ENCODE results near the gene ZIC4.

ZIC4 gene

DNA sequence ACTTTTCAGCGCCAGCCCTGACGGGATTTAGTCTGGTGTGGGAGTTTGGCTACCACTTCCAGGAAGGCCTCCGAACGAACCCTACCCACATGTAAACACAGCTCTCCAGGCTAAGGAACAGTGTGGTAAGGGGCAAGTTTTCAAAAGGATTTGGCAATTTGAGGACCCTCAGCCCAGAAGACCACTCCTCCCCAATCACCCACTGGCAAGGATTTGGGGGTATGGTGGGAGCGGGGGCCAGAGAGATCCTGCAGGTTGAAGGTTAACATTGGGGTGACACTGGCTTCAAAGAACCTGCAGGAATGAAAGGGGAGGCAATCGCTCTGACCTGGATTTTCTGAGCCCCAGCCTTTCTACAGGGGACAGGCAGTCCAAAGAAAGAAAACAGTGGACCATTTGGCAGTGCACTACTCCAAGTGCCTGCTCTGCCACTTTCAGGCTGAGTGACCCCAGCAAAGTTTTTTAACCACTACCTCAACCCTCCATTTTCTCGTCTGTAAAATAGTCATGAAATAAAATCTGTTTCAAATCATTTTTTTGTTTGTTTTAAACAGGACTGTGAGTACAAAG lies 34.5 kb downstream of the ZIC4 start:
- DNase-seq (ENCODE audit: low read depth in 1 of 2, low spot score in 1 of 2), result no peak

DNA sequence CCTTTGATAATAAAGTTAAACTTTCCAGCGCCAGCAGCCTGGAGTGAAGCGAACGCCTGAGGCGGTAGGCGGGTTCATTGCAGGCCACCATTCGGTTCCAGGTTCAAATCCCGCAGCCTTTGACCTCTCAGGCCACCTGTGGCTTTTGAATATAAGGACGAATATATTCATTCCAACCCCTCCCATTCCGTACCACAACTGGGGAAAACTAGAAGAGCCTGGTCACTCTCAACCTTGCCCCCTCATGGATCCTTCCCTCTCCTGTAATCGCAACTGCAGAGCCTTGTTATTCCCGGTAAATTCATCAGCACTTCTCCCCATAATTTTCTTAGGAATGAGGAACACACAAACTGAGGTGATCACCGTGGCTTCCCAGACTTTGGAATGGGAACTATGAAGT lies 35.2 kb downstream of the ZIC4 start:
- DNase-seq (ENCODE audit: low read depth in 1 of 2, low spot score in 1 of 2), result no peak

DNA sequence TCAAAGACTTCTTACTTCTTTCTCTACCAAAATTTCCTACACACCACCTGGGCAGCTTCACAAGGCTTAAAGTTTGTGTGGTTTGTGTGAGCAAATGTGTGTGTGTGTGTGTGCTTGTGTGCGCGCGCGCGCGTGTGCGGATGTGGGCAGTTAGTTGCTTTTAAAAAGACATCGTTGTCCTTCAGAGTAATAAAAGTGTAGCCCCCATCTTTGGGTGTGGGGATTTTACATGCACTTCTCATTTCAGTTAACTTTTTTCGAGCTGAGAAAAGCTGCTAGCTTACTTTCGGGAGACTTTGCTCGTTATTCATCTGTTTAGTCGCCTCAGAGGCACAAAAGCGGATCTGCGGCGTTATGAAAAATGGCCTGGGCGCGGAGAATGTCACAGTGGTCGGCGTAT lies 36.0 kb downstream of the ZIC4 start:
- no peak for DNase-seq (ENCODE audit: low read depth in 1 of 2, low spot score in 1 of 2)

DNA sequence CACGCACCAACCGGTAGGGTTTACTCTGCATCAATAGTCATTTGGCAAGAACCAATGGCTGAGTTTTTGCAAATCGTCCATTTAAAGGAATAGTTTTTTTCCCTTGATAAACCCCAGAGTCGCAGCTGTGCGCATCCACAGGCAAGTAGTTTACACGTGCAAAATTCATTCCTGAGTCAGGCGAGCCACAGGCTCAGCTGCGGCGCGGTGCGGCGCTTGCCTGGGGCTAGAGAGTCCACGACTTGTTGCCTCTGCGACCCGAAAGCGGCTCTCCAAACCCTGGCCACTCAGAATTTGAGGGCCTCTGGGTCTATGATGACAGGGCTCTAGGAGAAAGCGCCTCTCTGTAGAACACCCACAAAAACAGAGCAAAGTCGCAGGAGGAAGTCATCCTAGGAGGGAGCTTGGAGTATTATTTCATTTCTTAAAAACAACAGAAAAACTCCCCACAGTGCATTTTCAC lies 36.7 kb downstream of the ZIC4 start:
- no peak for DNase-seq (ENCODE audit: low read depth in 1 of 2, low spot score in 1 of 2)

GRCh38 chr3:147369231-147369630 lies 37.1 kb downstream of the ZIC4 start:
- no peak for DNase-seq (ENCODE audit: low read depth in 1 of 2, low spot score in 1 of 2)

GRCh38 chr3:147368561-147369221 lies 37.7 kb downstream of the ZIC4 start:
- DNase-seq (ENCODE audit: low read depth in 1 of 2, low spot score in 1 of 2), result no peak

DNA sequence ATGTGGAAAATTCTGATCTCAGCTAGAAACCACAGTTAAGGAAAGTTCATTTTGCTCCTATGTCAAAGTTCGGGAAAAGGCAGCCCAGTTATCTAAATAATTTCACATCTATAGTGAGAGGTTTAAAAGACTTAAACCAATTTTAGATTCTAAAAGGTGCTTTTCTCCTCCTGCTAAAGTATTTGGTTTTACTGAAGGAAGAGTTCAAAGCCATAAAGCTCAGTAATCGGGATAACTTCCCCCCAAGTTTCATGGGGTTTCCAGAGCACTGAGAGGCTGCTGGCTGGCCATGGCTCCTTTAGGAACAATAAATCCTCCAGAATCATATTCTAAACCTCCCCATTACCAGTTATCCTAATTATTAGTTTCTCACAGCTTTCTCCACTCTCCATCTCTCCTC lies 38.2 kb downstream of the ZIC4 start:
- DNase-seq (ENCODE audit: low read depth in 1 of 2, low spot score in 1 of 2), result no peak

- DNase-seq (ENCODE audit: low read depth in 1 of 2, low spot score in 1 of 2), result no peak
Measured at GRCh38 chr3:147367676-147368075, 38.7 kb downstream of the ZIC4 start.

- DNase-seq (ENCODE audit: low read depth in 1 of 2, low spot score in 1 of 2), result no peak
Measured at GRCh38 chr3:147365196-147366115, 40.9 kb downstream of the ZIC4 start.

- no peak for DNase-seq (ENCODE audit: low read depth in 1 of 2, low spot score in 1 of 2)
Measured at GRCh38 chr3:147364771-147365170, 41.6 kb downstream of the ZIC4 start.

GRCh38 chr3:147361454-147362420 lies 44.6 kb downstream of the ZIC4 start:
- no peak for DNase-seq (ENCODE audit: low read depth in 1 of 2, low spot score in 1 of 2)

- no peak for DNase-seq (ENCODE audit: low read depth in 1 of 2, low spot score in 1 of 2)
Measured at GRCh38 chr3:147360646-147361453, 45.5 kb downstream of the ZIC4 start.

- no peak for DNase-seq (ENCODE audit: low read depth in 1 of 2, low spot score in 1 of 2)
Measured at GRCh38 chr3:147360051-147360439, 46.3 kb downstream of the ZIC4 start.

GRCh38 chr3:147359177-147360050 lies 46.9 kb downstream of the ZIC4 start:
- DNase-seq (ENCODE audit: low read depth in 1 of 2, low spot score in 1 of 2), result no peak

GRCh38 chr3:147358144-147358992 lies 48.0 kb downstream of the ZIC4 start:
- DNase-seq (ENCODE audit: low read depth in 1 of 2, low spot score in 1 of 2), result no peak

DNA sequence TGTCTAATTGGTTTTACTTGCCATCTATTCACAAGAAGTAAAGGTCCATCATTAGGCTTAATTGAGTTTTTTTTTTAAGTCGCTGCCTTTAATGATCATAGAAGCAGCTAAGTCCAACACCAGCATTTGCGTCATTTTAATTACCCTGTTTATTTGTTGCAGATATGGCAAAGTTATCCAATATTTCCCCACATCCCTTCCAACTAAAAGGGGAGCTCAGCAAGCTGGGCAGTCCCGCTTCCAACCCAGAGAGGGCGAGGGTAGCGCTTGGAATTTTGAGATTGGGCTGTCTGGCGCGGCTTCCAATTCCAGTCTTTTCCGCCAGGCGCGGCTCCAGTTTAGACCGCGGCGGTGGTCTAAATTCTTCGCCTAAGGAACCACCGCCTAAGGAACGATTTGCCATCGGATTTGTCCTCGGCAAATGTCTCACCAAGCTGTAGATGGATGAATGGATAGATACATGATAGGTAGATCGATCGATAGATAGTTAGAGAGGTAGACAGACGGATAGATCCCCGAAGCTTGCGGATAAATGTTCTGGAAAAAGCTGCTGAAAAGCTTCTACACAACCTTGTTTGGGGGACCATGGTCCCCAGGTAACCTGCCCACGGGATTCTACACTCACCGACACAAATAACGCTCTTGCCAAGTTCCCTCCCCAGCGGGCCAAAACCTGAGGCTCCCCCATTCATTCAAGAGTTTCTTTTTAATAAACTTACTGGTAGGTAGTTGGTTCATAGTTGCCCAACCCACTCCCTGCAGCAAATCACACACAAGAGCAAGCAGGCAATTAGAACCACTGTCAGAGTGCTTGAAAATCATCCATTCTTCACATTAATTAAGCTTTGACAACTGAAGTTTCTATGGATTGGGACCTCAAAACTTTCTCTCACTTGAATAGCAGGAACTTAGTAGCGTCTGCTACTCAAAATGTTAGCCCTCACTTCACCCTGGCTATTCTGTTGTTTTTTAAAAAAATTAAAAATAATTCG lies 49.1 kb downstream of the ZIC4 start:
- DNase-seq (ENCODE audit: low read depth in 1 of 2, low spot score in 1 of 2), result no peak

All from activated T-helper 1 cell treated with anti-CD3 and anti-CD28 coated beads, Interleukin-2, amount 50 U/mL, for 16 hours (primary cell).